KMS-11 (cell line): ENCODE results near the gene PDE10A.

ENCODE experiments used
- H2AFZ ChIP-seq: fragments of 200-600 bp; sonication (generic); 2 replicates; pipeline ENCODE4 v1.6.1; 2016; ENCODE audit warnings: antibody characterized with exemption, mixed run types, low read depth
- H3K27ac ChIP-seq: fragments of 200-600 bp; sonication (generic); 2 replicates; pipeline ENCODE4 v1.6.1; 2016; ENCODE audit warnings: mild to moderate bottlenecking, mixed run types
- H3K27me3 ChIP-seq: fragments of 200-600 bp; sonication (generic); 2 replicates; pipeline ENCODE4 v1.6.1; 2017; ENCODE audit warnings: mild to moderate bottlenecking, low read depth, mixed run types, moderate library complexity; ENCODE audit not compliant: insufficient read depth
- H3K36me3 ChIP-seq: fragments of 200-600 bp; sonication (generic); 2 replicates; pipeline ENCODE4 v1.6.1; 2017; ENCODE audit warnings: mild to moderate bottlenecking, mixed run types; ENCODE audit not compliant: insufficient read depth
- H3K4me1 ChIP-seq: fragments of 200-600 bp; sonication (generic); 2 replicates; pipeline ENCODE4 v1.6.1; 2016; ENCODE audit warnings: mild to moderate bottlenecking, low read depth, mixed run types; ENCODE audit not compliant: poor library complexity, severe bottlenecking
- H3K4me2 ChIP-seq: fragments of 200-600 bp; sonication (generic); 2 replicates; pipeline ENCODE4 v1.7.0; 2016; ENCODE audit warnings: mild to moderate bottlenecking, mixed run types
- H3K4me3 ChIP-seq: fragments of 200-600 bp; sonication (generic); IDR thresholded peaks from 2 replicates; pipeline ENCODE4 v1.6.1; 2017; ENCODE audit warnings: low read depth, low read length, mixed read lengths; ENCODE audit not compliant: insufficient read depth
- H3K79me2 ChIP-seq: fragments of 200-600 bp; sonication (generic); 2 replicates; pipeline ENCODE4 v1.6.1; 2016; ENCODE audit warnings: low read depth, mixed run types; ENCODE audit not compliant: insufficient read depth
- H3K9ac ChIP-seq: fragments of 200-600 bp; sonication (generic); 2 replicates; pipeline ENCODE4 v1.6.1; 2016; ENCODE audit warnings: mild to moderate bottlenecking, mixed run types
- H4K20me1 ChIP-seq: fragments of 200-600 bp; sonication (generic); 2 replicates; pipeline ENCODE4 v1.6.1; 2016; ENCODE audit warnings: mild to moderate bottlenecking, mixed run types; ENCODE audit not compliant: insufficient read depth
- TF ChIP-seq, protein P1 (sequence below): fragments of 200-600 bp; sonication (generic); conservative IDR thresholded peaks from 2 replicates; pipeline ENCODE4 v1.6.1; 2017; ENCODE audit warnings: low read depth, mild to moderate bottlenecking, antibody characterized with exemption, low read length, moderate library complexity, mixed read lengths

PDE10A gene

GRCh38 chr6:165298402-165298801, 364.6 kb downstream of the PDE10A start:
- Histone ChIP-seq H3K9ac (no peak overlapping the region), H3K4me2 (no peak overlapping the region), H2AFZ (no peak overlapping the region), H3K4me1 (no peaks in the 10 kb centered on the region), H3K36me3 (no peaks in the 10 kb centered on the region), H3K79me2 (no peaks in the 10 kb centered on the region), H3K4me3 (no peak overlapping the region), H4K20me1 (no peaks in the 10 kb centered on the region), H3K27me3 (no peaks in the 10 kb centered on the region), H3K27ac (no peak overlapping the region)
- TF ChIP-seq, protein P1, sequence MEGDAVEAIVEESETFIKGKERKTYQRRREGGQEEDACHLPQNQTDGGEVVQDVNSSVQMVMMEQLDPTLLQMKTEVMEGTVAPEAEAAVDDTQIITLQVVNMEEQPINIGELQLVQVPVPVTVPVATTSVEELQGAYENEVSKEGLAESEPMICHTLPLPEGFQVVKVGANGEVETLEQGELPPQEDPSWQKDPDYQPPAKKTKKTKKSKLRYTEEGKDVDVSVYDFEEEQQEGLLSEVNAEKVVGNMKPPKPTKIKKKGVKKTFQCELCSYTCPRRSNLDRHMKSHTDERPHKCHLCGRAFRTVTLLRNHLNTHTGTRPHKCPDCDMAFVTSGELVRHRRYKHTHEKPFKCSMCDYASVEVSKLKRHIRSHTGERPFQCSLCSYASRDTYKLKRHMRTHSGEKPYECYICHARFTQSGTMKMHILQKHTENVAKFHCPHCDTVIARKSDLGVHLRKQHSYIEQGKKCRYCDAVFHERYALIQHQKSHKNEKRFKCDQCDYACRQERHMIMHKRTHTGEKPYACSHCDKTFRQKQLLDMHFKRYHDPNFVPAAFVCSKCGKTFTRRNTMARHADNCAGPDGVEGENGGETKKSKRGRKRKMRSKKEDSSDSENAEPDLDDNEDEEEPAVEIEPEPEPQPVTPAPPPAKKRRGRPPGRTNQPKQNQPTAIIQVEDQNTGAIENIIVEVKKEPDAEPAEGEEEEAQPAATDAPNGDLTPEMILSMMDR: no peak

DNA sequence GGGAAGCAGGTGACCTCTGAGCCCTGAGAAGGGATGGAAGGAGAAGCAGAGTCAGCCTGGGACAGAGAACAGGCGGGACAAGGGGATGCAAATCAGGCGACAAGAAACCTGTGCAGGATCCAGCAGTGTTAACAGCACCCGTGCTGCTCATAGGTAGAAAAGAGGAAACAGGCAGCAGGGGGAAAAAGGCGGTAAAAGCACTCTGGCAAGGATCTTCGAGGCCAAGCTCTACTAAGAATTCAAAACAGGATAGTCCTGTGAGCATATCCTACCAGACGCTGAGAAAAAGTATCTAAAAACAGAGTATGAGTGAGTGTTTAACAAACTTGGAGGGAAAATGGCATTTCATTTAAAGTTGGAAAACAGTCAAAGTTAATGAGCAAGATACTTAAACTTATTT, 370.4 kb downstream of the PDE10A start:
- Histone ChIP-seq H4K20me1 (no peaks in the 10 kb centered on the region), H3K9ac (no peak overlapping the region), H3K4me2 (no peak overlapping the region), H3K27ac (no peak overlapping the region), H3K79me2 (no peaks in the 10 kb centered on the region), H3K27me3 (no peaks in the 10 kb centered on the region), H2AFZ (no peak overlapping the region), H3K4me3 (no peak overlapping the region), H3K36me3 (no peaks in the 10 kb centered on the region), H3K4me1 (no peaks in the 10 kb centered on the region)
- TF ChIP-seq, protein P1: no peak
